IMR-90 (cell line): ENCODE measurements around the gene FGGY. TPM values are rescaled to one million over a fixed set of nuclear protein-coding genes. Genes with fewer than 3 reads are reported as not detected.

Experiments
- ATAC-seq: fragments of 200-7000 bp; cut with Tn5 transposase; 2 replicates; pipeline ENCODE4 v1.9.1; 2020; ENCODE audit warnings: low read depth, mild to moderate bottlenecking, moderate library complexity
- BruUV-seq: library from RNA; stranded (reverse); fragments of 400-500 nt; replicated peaks from 2 replicates; lab custom pipeline; 2021; lab: Mats Ljungman, UMichigan
- CTCF ChIA-PET: fragments of 300-600 bp; formaldehyde crosslinking; extraction: SDS; loops from one replicate; lab custom pipeline; 2021; ENCODE audit warnings: antibody characterized with exemption; lab: Yijun Ruan, JAX
- POLR2A ChIA-PET: fragments of 300-600 bp; sonication (Branson Sonifier 250); formaldehyde crosslinking; loops from one replicate; lab custom pipeline; 2022; ENCODE audit warnings: antibody characterized with exemption; ENCODE audit not compliant: unreplicated experiment; lab: Charles Lee
- DNase-seq: peaks from one replicate; pipeline ENCODE4 v3.0.0; 2013
- H2AFZ ChIP-seq: replicated peaks from 2 replicates; pipeline ENCODE3; 2013; ENCODE audit warnings: low read length, mild to moderate bottlenecking; ENCODE audit not compliant: poor library complexity
- H2AK5ac ChIP-seq: 2 replicates; pipeline ENCODE4 v1.6.1; 2013; ENCODE audit warnings: low read depth, low read length, inconsistent platforms
- H2AK9ac ChIP-seq: replicated peaks from 2 replicates; pipeline ENCODE3; 2013; ENCODE audit warnings: mild to moderate bottlenecking, low read depth, low read length, moderate library complexity; ENCODE audit not compliant: poor library complexity
- H2BK120ac ChIP-seq: 2 replicates; pipeline ENCODE4 v1.6.1; 2013; ENCODE audit warnings: low read depth, low read length, inconsistent platforms
- H2BK15ac ChIP-seq: 3 replicates; pipeline ENCODE4 v1.6.1; 2013; ENCODE audit warnings: low read depth, low read length, inconsistent platforms
- H2BK20ac ChIP-seq: 2 replicates; pipeline ENCODE4 v1.6.1; 2013; ENCODE audit warnings: low read depth, mild to moderate bottlenecking, inconsistent platforms, low read length, moderate library complexity
- H2BK5ac ChIP-seq: 2 replicates; pipeline ENCODE4 v1.6.1; 2013; ENCODE audit warnings: mild to moderate bottlenecking, low read depth, low read length, inconsistent platforms; ENCODE audit not compliant: poor library complexity, severe bottlenecking
- H3K14ac ChIP-seq: replicated peaks from 2 replicates; pipeline ENCODE4 v1.6.1; 2013; ENCODE audit warnings: low read depth, low read length, inconsistent platforms
- H3K18ac ChIP-seq: 2 replicates; pipeline ENCODE4 v1.6.1; 2013; ENCODE audit warnings: low read depth, low read length, control low read depth
- H3K23ac ChIP-seq: 2 replicates; pipeline ENCODE4 v1.6.1; 2013; ENCODE audit warnings: low read depth, low read length, inconsistent platforms
- H3K27ac ChIP-seq: 2 replicates; pipeline ENCODE4 v1.5.1; 2013; ENCODE audit warnings: mild to moderate bottlenecking, control low read depth, low read length; ENCODE audit not compliant: insufficient read depth
- H3K27me3 ChIP-seq: 2 replicates; pipeline ENCODE4 v1.6.1; 2013; ENCODE audit warnings: low read length; ENCODE audit not compliant: control insufficient read depth, insufficient read depth
- H3K36me3 ChIP-seq: 2 replicates; pipeline ENCODE4 v1.6.1; 2013; ENCODE audit warnings: low read length, mixed read lengths; ENCODE audit not compliant: control insufficient read depth, insufficient read depth
- H3K4ac ChIP-seq: 2 replicates; pipeline ENCODE4 v1.6.1; 2013; ENCODE audit warnings: low read depth, low read length, inconsistent platforms
- H3K4me1 ChIP-seq: 2 replicates; pipeline ENCODE4 v1.6.1; 2013; ENCODE audit warnings: low read length, mixed read lengths; ENCODE audit not compliant: control insufficient read depth, insufficient read depth
- H3K4me2 ChIP-seq: 2 replicates; pipeline ENCODE4 v1.6.1; 2013; ENCODE audit warnings: low read depth, mild to moderate bottlenecking, control low read depth, low read length, moderate library complexity
- H3K4me3 ChIP-seq: 2 replicates; pipeline ENCODE4 v1.5.1; 2013; ENCODE audit warnings: low read depth, mild to moderate bottlenecking, control low read depth, low read length, moderate library complexity; ENCODE audit not compliant: insufficient read depth
- H3K56ac ChIP-seq: 2 replicates; pipeline ENCODE4 v1.6.1; 2013; ENCODE audit warnings: low read length, inconsistent platforms; ENCODE audit not compliant: insufficient read depth; ENCODE audit errors: extremely low read depth
- H3K79me1 ChIP-seq, 2 experiments: 2 replicates each; pipeline ENCODE4 v1.6.1; 2013; ENCODE audit warnings: low read length in 2 of 2, inconsistent platforms in 1 of 2, low read depth in 1 of 2
- H3K9ac ChIP-seq: 2 replicates; pipeline ENCODE4 v1.6.1; 2013; ENCODE audit warnings: low read depth, low read length, control low read depth
- H3K9me1 ChIP-seq: 2 replicates; pipeline ENCODE4 v1.6.1; 2013; ENCODE audit warnings: low read length, inconsistent platforms; ENCODE audit not compliant: insufficient read depth
- H3K9me3 ChIP-seq: 2 replicates; pipeline ENCODE4 v1.6.1; 2013; ENCODE audit warnings: low read length; ENCODE audit not compliant: control insufficient read depth, insufficient read depth
- H4K20me1 ChIP-seq: 2 replicates; pipeline ENCODE4 v1.6.1; 2013; ENCODE audit warnings: low read length, inconsistent platforms; ENCODE audit not compliant: insufficient read depth
- H4K5ac ChIP-seq: 2 replicates; pipeline ENCODE4 v1.6.1; 2013; ENCODE audit warnings: mild to moderate bottlenecking, low read depth, low read length, control low read depth
- H4K8ac ChIP-seq, 2 experiments: 2 replicates each; pipeline ENCODE4 v1.6.1; 2013; ENCODE audit warnings: low read depth in 2 of 2, low read length in 2 of 2, control low read depth in 1 of 2, inconsistent platforms in 1 of 2
- H4K91ac ChIP-seq: 2 replicates; pipeline ENCODE4 v1.6.1; 2013; ENCODE audit warnings: low read depth, low read length, inconsistent platforms; ENCODE audit not compliant: insufficient read depth
- CHD1 ChIP-seq: IDR thresholded peaks from 2 replicates; pipeline ENCODE4 v1.6.1; 2012; ENCODE audit warnings: low read depth, low read length, improper control_type of control experiment
- FOS ChIP-seq: fragments of 150-350 bp; IDR thresholded peaks from 2 replicates; pipeline ENCODE4 v1.6.1; 2016; ENCODE audit warnings: low read depth, low read length
- MAZ ChIP-seq: IDR thresholded peaks from 2 replicates; pipeline ENCODE4 v1.6.1; 2012; ENCODE audit warnings: low read depth, mild to moderate bottlenecking, low read length, improper control_type of control experiment, moderate library complexity, borderline replicate concordance
- MXI1 ChIP-seq: IDR thresholded peaks from 2 replicates; pipeline ENCODE4 v1.6.1; 2012; ENCODE audit warnings: low read depth, mild to moderate bottlenecking, low read length, moderate library complexity, borderline replicate concordance
- POLR2A ChIP-seq: IDR thresholded peaks from 2 replicates; pipeline ENCODE4 v1.6.1; 2012; ENCODE audit warnings: mild to moderate bottlenecking, low read depth, low read length
- RCOR1 ChIP-seq: IDR thresholded peaks from 2 replicates; pipeline ENCODE4 v1.6.1; 2012; ENCODE audit warnings: mild to moderate bottlenecking, low read length, improper control_type of control experiment; ENCODE audit not compliant: insufficient replicate concordance
- WGBS, 2 experiments: methylation state at CpG; one replicate each; pipeline versions ENCODE4 v1.1.5 to v1.1.7; 2013; ENCODE audit warnings: missing lambda C conversion rate in 2 of 2; ENCODE audit not compliant: insufficient read length in 1 of 2; ENCODE audit errors: extremely low coverage in 2 of 2; 5-methylcytosine and 5-hydroxymethylcytosine counted together
- dilution Hi-C: fragments of 300-500 bp; cut with HindIII; formaldehyde crosslinking; loops from one replicate; pipeline ENCODE4 v1.14.3; 2018; ENCODE audit warnings: low sequenced_read_pairs; ENCODE audit not compliant: unreplicated experiment
- in situ Hi-C: fragments of 300-500 bp; cut with MboI; formaldehyde crosslinking; loops from 3 replicates; pipeline ENCODE4 v1.14.3; 2019; ENCODE audit warnings: low sequenced_read_pairs, inconsistent platforms, mixed read lengths
- intact Hi-C: fragments of 100-400 bp; cut with micrococcal nuclease; formaldehyde crosslinking; loops from 2 replicates; pipeline ENCODE4 v1.10.0; 2022
- polyA plus RNA-seq, 3 experiments: library from polyadenylated mRNA; depleted of rRNA; stranded (reverse); fragments of >200 nt; gene quantifications; 2 replicates each; pipeline ENCODE4 v1.2.3, GENCODE V29; 2012; ENCODE audit warnings: low replicate concordance in 1 of 3
- total RNA-seq: library from RNA; depleted of rRNA; stranded (reverse); fragments of >200 nt; gene quantifications from 2 replicates; pipeline ENCODE4 v1.2.3, GENCODE V29; 2012
- TF ChIP-seq, protein P1 (sequence below): fragments of 150-350 bp; IDR thresholded peaks from 2 replicates; pipeline ENCODE4 v1.6.1; 2017; ENCODE audit warnings: mild to moderate bottlenecking, antibody characterized with exemption, low read length, low read depth
- TF ChIP-seq, protein P2 (sequence below): fragments of 150-350 bp; IDR thresholded peaks from 2 replicates; pipeline ENCODE4 v1.6.1; 2016; ENCODE audit warnings: low read depth, mild to moderate bottlenecking, low read length, moderate library complexity, borderline replicate concordance

Gene FGGY
- total and polyA plus RNA-seq, 2 of the 4 experiments (the other 2 are of a cell fraction), result 5.6 to 14.0 TPM

GRCh38 chr1:59444520-59444919 lies 147.6 kb downstream of the FGGY start:
- H3K4me3 ChIP-seq, result no peak overlapping the region
- H2AK5ac ChIP-seq, result no peak overlapping the region
- H3K18ac ChIP-seq, result no peak overlapping the region
- peaks cover 8% of the 10 kb centered on the region for H3K9me1 ChIP-seq
- no peak overlapping the region for H2AK9ac ChIP-seq
- H2BK5ac ChIP-seq, result no peak overlapping the region
- no peak overlapping the region for H3K4ac ChIP-seq
- H3K36me3 ChIP-seq, result no peaks in the 10 kb centered on the region
- H3K14ac ChIP-seq, result no peak overlapping the region
- ATAC-seq, result no peak
- whole genome bisulfite sequencing, 2 experiments, result no CpG with 5 or more reads among the region's 6 CpGs
- H3K9me3 ChIP-seq, result no peaks in the 10 kb centered on the region
- H4K20me1 ChIP-seq, result no peaks in the 10 kb centered on the region
- ChIA-PET POLR2A (interaction anchor here (0.5 kb wide), 1 partner anchor 624 kb away, joined by 3 read pairs; no protein-coding TSS in a partner anchor), CTCF (interaction anchor here (0.5 kb wide), 1 partner anchor 46 kb away, joined by 4 read pairs; no protein-coding TSS in a partner anchor)
- H3K4me2 ChIP-seq, result no peak overlapping the region
- no peak overlapping the region for H3K56ac ChIP-seq
- no peaks in the 10 kb centered on the region for H3K27me3 ChIP-seq
- intact Hi-C loops (no loop called here), in situ Hi-C loops (no loop called here), dilution Hi-C loops (no loop called here)
- no peak overlapping the region for H2BK15ac ChIP-seq
- H3K79me1 ChIP-seq, result no peaks in the 10 kb centered on the region
- no peak overlapping the region for H3K9ac ChIP-seq
- DNase-seq, result no peak
- H3K23ac ChIP-seq, result no peak overlapping the region
- 0 out of 2 replicates have a peak overlapping the region, but pooled peaks have one; percentile 9 for H2BK20ac ChIP-seq
- no peak overlapping the region for H2AFZ ChIP-seq
- H3K27ac ChIP-seq, result no peak overlapping the region
- no peak overlapping the region for H4K5ac ChIP-seq
- no peak overlapping the region for H2BK120ac ChIP-seq
- no TSS peak for BruUV-seq
- H4K91ac ChIP-seq, result 0 out of 2 replicates have a peak overlapping the region, but pooled peaks have one; percentile 1
- TF ChIP-seq MAZ (no peak), POLR2A (no peak), CHD1 (no peak), MXI1 (no peak), FOS (no peak), RCOR1 (no peak)
- TF ChIP-seq, protein P1, sequence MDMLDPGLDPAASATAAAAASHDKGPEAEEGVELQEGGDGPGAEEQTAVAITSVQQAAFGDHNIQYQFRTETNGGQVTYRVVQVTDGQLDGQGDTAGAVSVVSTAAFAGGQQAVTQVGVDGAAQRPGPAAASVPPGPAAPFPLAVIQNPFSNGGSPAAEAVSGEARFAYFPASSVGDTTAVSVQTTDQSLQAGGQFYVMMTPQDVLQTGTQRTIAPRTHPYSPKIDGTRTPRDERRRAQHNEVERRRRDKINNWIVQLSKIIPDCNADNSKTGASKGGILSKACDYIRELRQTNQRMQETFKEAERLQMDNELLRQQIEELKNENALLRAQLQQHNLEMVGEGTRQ, result no peak
- TF ChIP-seq, protein P2, sequence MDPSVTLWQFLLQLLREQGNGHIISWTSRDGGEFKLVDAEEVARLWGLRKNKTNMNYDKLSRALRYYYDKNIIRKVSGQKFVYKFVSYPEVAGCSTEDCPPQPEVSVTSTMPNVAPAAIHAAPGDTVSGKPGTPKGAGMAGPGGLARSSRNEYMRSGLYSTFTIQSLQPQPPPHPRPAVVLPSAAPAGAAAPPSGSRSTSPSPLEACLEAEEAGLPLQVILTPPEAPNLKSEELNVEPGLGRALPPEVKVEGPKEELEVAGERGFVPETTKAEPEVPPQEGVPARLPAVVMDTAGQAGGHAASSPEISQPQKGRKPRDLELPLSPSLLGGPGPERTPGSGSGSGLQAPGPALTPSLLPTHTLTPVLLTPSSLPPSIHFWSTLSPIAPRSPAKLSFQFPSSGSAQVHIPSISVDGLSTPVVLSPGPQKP, result no peak
- no peak overlapping the region for H4K8ac ChIP-seq
- peaks cover 9% of the 10 kb centered on the region for H3K4me1 ChIP-seq
